ENCODE results near the gene SLC6A19.

SLC6A19 gene

DNA sequence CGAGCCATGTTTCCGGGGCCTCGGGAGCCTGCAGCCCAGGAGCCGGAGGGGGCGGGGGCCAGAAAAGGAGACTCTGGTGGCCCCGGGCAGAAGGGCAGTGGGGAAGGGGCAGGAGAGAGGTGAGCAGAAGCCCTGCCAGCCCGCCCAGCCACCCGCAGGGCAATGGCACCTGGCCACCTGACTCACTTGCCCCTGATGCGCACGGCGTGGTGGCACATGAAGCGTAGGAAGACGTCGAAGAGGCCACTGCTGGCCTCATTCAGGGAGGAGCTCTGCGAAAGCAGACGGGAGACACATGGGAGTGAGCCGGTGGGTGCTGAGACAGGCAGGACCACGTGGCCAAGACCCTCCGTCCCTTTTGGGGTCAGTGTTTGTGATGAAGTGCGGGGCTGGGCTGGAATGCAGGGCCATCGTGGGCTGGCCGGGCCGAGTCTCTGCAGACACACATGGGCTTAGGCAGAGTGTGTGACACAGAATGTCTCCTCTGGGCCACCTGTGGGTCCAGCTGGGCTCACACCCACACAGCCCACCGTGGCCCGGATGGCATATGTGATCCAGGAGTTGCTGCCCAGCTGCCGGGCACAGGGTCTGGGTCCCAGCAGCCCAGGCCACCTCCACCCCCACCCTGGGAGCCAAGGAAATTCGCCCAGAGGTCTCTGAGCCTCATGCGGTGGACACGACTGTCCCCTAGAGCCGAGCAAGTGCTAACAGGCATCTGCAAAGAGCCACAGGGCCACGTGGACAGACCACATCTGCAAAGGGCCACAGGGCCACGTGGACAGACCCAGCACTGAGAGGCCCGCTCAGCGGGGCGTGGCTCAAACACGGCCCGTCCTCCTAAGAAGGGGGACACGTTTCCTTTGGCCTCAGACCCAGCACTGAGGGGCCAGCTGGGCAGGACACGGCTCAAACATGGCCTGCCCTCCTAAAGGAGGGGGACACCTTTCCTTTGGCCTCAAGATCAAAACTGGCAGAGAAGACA, 69.8 kb downstream of the SLC6A19 start:
- DNase-seq, result no peak

DNA sequence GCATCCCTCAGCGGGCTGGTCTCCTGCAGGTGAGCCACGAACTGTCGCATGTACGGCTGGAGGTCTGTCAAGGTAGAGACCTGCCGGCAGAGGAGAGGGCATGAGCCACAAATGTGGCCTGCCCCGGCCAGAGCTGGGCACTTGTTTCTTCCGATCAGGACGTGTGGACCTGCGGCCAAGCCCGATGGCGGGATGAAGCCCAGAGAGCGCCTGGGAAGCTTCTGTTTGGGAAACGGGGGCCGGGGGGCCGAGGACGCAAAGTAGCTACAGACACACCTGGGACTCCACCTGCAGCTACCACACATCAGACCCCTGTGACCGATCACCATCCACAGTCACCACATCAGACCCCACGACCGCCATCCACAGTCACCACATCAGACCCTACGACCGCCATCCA, 70.8 kb downstream of the SLC6A19 start:
- DNase-seq, result no peak

DNA sequence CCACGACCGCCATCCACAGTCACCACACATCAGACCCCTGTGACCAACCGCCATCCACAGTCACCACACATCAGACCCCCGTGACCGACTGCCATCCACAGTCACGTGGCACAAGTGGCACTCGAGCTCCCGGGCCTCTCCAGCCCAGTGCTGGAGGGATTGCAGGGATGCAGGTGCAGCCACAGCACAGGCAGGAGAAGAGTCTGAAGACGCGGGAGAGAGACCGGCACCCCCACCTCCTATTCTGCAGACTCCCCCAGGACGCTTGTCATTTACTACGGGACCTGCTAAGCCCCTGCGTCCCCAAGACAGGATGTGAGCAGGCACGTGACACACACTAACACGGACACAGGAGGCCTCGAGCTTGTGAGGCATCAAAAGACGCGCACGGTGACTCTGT, 72.3 kb downstream of the SLC6A19 start:
- no peak for DNase-seq

DNA sequence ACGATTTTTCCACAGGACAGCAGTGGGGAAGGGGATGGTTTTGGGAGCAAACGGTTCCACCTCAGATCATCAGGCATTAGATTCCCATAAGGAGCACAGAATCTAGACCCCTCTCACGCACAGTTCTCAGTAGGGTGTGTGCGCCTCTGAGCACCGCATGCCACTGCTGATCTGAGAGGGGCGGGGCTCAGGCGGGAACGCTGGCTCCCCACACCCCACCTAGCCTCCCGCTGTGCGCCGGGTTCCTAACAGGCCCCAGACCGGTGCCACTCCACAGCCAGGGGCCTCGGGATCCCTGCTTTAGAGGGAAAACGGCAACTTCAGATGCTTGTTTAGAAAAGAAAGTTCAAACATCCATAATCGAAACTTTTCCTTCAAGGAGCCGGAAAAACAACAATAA, 73.1 kb downstream of the SLC6A19 start:
- DNase-seq, result no peak
